Suppressor macrophage (primary cell): Measurements from ENCODE around the gene RBBP9.
"Not testable (repeated sequence)": the region's sequence is repeated elsewhere in the genome, so short reads cannot be mapped to it uniquely, and the experiment has no call there.

Experiments
- DNase-seq, 4 experiments: peaks; one replicate each; pipeline ENCODE4 v3.0.0-alpha.2; 2020 to 2022

Gene RBBP9

GRCh38 chr20:18504479-18505060, 7.5 kb upstream of the RBBP9 start:
- peak in 1 of 4 experiments; percentile 39 for DNase-seq

- not testable (repeated sequence) for DNase-seq
Measured at GRCh38 chr20:18501672-18502071, 4.6 kb upstream of the RBBP9 start.

- DNase-seq, result no peak
Measured at GRCh38 chr20:18497603-18498002, 578 bp upstream of the RBBP9 start.

GRCh38 chr20:18496042-18496441, 983 bp downstream of the RBBP9 start:
- no peak for DNase-seq

- no peak for DNase-seq
Measured at GRCh38 chr20:18488301-18488700, 8.7 kb downstream of the RBBP9 start.

- DNase-seq, result no peak
Measured at GRCh38 chr20:18481596-18481995, 15.4 kb downstream of the RBBP9 start.

- DNase-seq, result no peak
Measured at GRCh38 chr20:18477821-18478220, 19.2 kb downstream of the RBBP9 start.

GRCh38 chr20:18477218-18477617, 19.8 kb downstream of the RBBP9 start:
- DNase-seq, result no peak

GRCh38 chr20:18466894-18467730, 29.9 kb downstream of the RBBP9 start, which contains the start of the genes DZANK1 and POLR3F:
TSS of gene DZANK1 (minus strand) at chr20:18467030. CDS start at chr20:18465358, 1,672 bp downstream.
TSS of gene POLR3F (plus strand) at chr20:18467390. CDS start at chr20:18467507, 117 bp downstream.
- DNase-seq, result peak; percentile 96 to 98 (median 98)

- peak in 1 of 4 experiments; percentile 23 for DNase-seq
Measured at GRCh38 chr20:18466574-18466893, 30.5 kb downstream of the RBBP9 start.

GRCh38 chr20:18465536-18466200, 31.4 kb downstream of the RBBP9 start:
- DNase-seq, result no peak

- DNase-seq, result no peak
Measured at GRCh38 chr20:18456600-18456999, 40.4 kb downstream of the RBBP9 start.

- no peak for DNase-seq
Measured at GRCh38 chr20:18443886-18444285, 53.1 kb downstream of the RBBP9 start.

- DNase-seq, result no peak
Measured at GRCh38 chr20:18440403-18440802, 56.6 kb downstream of the RBBP9 start.

GRCh38 chr20:18436847-18437246, 60.2 kb downstream of the RBBP9 start:
- DNase-seq, result peak; percentile 17 to 68 (median 44)
